ENCODE measurements around the gene GRN. TPM values are rescaled to one million over a fixed set of nuclear protein-coding genes. Genes with fewer than 3 reads are reported as not detected.

The GRN gene
- total and polyA plus RNA-seq, 2 of the 8 experiments (the other 6 are each of a cell fraction or from before 2014, with no cell fraction given), result 108 to 387 TPM

DNA sequence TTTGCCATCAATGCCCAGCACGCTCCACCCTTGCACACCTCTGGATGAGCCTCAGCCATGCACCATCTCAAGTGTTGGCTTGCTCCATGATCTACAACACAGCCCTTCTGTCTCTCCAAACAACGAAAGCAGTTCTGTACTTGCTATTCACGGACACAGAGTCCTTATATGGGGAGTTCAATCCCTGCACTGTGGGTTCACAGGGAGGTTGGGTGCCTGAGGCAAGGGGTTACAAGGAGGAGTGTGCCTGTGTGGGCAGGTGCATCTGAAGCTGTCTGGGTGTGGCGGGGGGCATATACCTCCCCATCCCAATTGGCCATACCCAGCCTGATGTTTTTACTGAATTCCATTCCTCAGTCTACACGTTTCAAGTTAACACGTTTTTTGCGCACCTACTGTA is 31.1 kb upstream of the GRN start:
- ChIA-PET CTCF (ENCODE audit: partially characterized antibody) (interaction anchor here (0.8 to 5.3 kb wide), 5 partner anchors 17 to 167 kb away, joined by 3 to 42 read pairs (median 4); no protein-coding TSS in a partner anchor), POLR2A (ENCODE audit: partially characterized antibody) (interaction anchor here (1.3 to 14.6 kb wide), 5 partner anchors 11 to 104 kb away, joined by 4 to 135 read pairs (median 28); partner anchors contain the start of genes SLC25A39 and UBTF)
- H2BK5ac ChIP-seq (ENCODE audit: low read depth, low read length), result no peak overlapping the region
- no peak overlapping the region for H3K14ac ChIP-seq (ENCODE audit: insufficient read length)
- peaks cover 0 to 14% of the 10 kb centered on the region in 2 experiments for H4K20me1 ChIP-seq (replicated peaks in 1 of 2; ENCODE audit: control insufficient read depth in 1 of 2, insufficient read depth in 2 of 2, low read length in 2 of 2)
- peak overlapping the region in 1 of 2 experiments; percentile 99; a peak in 2 of 4 replicates for H3K4me2 ChIP-seq (ENCODE audit: insufficient read depth in 1 of 2, low read depth in 2 of 2, low read length in 2 of 2)
- no peak overlapping the region for H3K18ac ChIP-seq (ENCODE audit: extremely low read depth, low read length)
- no peaks in the 10 kb centered on the region for H3K36me3 ChIP-seq (ENCODE audit: control insufficient read depth in 2 of 4, insufficient read depth in 4 of 4, low read length in 3 of 4)
- peaks cover 7 to 43% (median 33%) of the 10 kb centered on the region in 4 experiments for H3K4me1 ChIP-seq (replicated peaks in 1 of 4; ENCODE audit: control insufficient read depth in 3 of 4, insufficient read depth in 4 of 4, low read length in 3 of 4)
- WGBS, 2 experiments (ENCODE audit: extremely low coverage in 1 of 2, insufficient coverage in 1 of 2, insufficient read length in 1 of 2, insufficient replicate concordance in 2 of 2, low coverage in 1 of 2, low lambda C conversion rate in 2 of 2, missing lambda C conversion rate in 1 of 2), result 88% methylated on average over 7 of the region's 7 CpGs; no CpG with 5 or more reads in 1 of the 2 experiments
- no peak overlapping the region for H3K23ac ChIP-seq (ENCODE audit: insufficient read length)
- H2AFZ ChIP-seq (ENCODE audit: low read length), result no peak overlapping the region
- FAIRE-seq (no peak), DNase-seq (ENCODE audit: low read depth in 1 of 2, low spot score in 2 of 2) (no peak)
- H2BK15ac ChIP-seq (ENCODE audit: low read length), result peak overlapping the region; percentile 6; the same call in 1 of the 2 replicates
- H3K4ac ChIP-seq (replicated peaks; ENCODE audit: insufficient read length, low read depth, low read length), result no peak overlapping the region
- no peak overlapping the region for H2BK20ac ChIP-seq (ENCODE audit: low read length)
- H4K8ac ChIP-seq (ENCODE audit: extremely low read depth, insufficient read depth, low read length), result no peak overlapping the region; the same call in 1 of the 2 replicates
- no peak overlapping the region for H4K91ac ChIP-seq (replicated peaks; ENCODE audit: insufficient read length, low read length)
- no peak overlapping the region for H3K56ac ChIP-seq (replicated peaks; ENCODE audit: insufficient read length, low read depth, low read length)
- peaks cover 14% of the 10 kb centered on the region for H3K23me2 ChIP-seq (ENCODE audit: low read depth, low read length)
- no peak overlapping the region for H2BK12ac ChIP-seq (ENCODE audit: low read depth, low read length)
- H3K79me2 ChIP-seq (ENCODE audit: control insufficient read depth in 1 of 2, insufficient read depth in 2 of 2, low read length in 2 of 2), result no peaks in the 10 kb centered on the region
- H4K5ac ChIP-seq (ENCODE audit: insufficient read length, low read depth, low read length), result no peak overlapping the region
- no peak overlapping the region for H3K27ac ChIP-seq (ENCODE audit: low read depth, low read length)
- H2BK120ac ChIP-seq (replicated peaks; ENCODE audit: low read depth, low read length), result no peak overlapping the region
- no peaks in the 10 kb centered on the region for H3K9me3 ChIP-seq (ENCODE audit: insufficient read depth in 2 of 2, low read depth in 1 of 2, low read length in 1 of 2)
- H3K9ac ChIP-seq (replicated peaks in 1 of 4; ENCODE audit: extremely low read depth in 1 of 4, low read depth in 3 of 4, low read length in 3 of 4), result no peak overlapping the region
- H3K27me3 ChIP-seq (replicated peaks in 1 of 4; ENCODE audit: control insufficient read depth in 3 of 4, extremely low read depth in 1 of 4, insufficient read depth in 3 of 4, low read length in 3 of 4), result peaks cover 0 to 19% (median 17%) of the 10 kb centered on the region in 4 experiments; a peak in 6 of 7 replicates
- H3K79me1 ChIP-seq (ENCODE audit: low read depth, low read length), result no peaks in the 10 kb centered on the region
- H2AK5ac ChIP-seq (ENCODE audit: low read depth, low read length), result peak overlapping the region; percentile 70; the same call in 1 of the 2 replicates
- H3K4me3 ChIP-seq (ENCODE audit: extremely low read depth in 1 of 4, insufficient read depth in 2 of 4, low read depth in 3 of 4, low read length in 4 of 4), result peak overlapping the region in 1 of 4 experiments; percentile 61; a peak in 1 of 8 replicates
- no peak for TF ChIP-seq BRCA1 (IDR thresholded peaks at IDR 0.05; ENCODE audit: low read depth, low read length)
- no peak for TF ChIP-seq RBBP5 (IDR thresholded peaks at IDR 0.05; ENCODE audit: borderline replicate concordance, low read depth, low read length)
- TF ChIP-seq CREB1 (IDR thresholded peaks at IDR 0.05), result no peak
- TF ChIP-seq JUND (IDR thresholded peaks at IDR 0.05; ENCODE audit: low read length), result no peak
- TF ChIP-seq TBP (IDR thresholded peaks at IDR 0.05; ENCODE audit: low read depth, low read length), result no peak
- no peak for TF ChIP-seq RXRA (IDR thresholded peaks at IDR 0.05; ENCODE audit: insufficient read depth, low read depth, low read length)
- TF ChIP-seq BACH1 (IDR thresholded peaks at IDR 0.05; ENCODE audit: low read length), result no peak
- TF ChIP-seq, protein P1, sequence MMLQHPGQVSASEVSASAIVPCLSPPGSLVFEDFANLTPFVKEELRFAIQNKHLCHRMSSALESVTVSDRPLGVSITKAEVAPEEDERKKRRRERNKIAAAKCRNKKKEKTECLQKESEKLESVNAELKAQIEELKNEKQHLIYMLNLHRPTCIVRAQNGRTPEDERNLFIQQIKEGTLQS (IDR thresholded peaks at IDR 0.05; ENCODE audit: insufficient read depth, low read depth, low read length), result no peak
- no peak for TF ChIP-seq CTBP2 (IDR thresholded peaks at IDR 0.05; ENCODE audit: borderline replicate concordance, insufficient read depth, insufficient read length, low read length)
- no peak for TF ChIP-seq SP4 (IDR thresholded peaks at IDR 0.05; ENCODE audit: low read length)
